ENCODE results near the gene CDC25B. TPM values are rescaled to one million over a fixed set of nuclear protein-coding genes. Genes with fewer than 3 reads are reported as not detected.
A peak's percentile ranks its signal among the peaks of the same experiment; 100 is the strongest.

The CDC25B gene
- total RNA-seq, 1 experiment from 2014 or later = 100 TPM

DNA sequence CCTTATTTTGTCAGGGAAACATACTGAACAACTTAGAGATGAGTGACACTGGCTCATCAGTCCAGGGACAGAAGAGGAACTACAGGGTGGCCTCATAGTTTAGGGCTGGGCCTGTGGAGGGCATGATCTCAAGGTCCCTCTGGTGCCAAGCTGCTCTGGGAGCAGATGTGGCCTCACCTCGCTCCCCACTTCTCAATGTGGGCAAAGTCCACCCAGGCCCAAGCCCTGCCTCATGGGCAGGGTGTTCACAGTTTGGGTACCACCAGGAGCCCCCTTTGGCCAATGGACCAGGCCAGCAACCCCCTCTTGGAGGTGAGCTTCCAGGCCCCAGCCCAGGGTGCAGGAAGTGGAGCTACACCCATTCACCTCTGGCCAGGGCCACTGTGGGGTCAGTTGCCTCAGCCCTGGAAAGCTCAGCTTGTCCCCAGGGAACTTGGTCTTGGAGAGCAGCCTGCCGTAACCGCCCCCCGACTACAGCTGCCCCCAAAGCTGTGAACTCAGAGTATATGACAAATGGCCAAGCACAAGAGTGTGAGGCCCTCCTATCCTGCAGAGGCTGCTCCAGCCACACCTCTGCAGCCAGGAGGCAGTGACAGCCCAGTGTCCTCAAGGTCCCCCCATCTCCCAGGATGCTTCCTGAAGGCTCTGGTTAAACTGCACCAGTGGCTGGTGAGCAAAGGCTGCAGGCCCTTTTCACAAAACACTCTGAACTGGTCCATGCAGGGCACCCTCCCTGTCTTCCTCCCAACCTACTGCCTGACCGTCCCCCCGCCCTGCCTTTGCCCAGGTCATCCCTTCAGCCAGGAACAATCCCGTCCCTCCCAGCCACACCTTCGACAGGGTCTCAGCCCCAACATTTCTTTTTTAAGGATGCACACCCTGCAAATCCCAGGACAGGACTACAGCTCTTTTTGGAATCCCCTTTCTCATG, 32.2 kb upstream of the CDC25B start:
- DNase-seq (ENCODE audit: low read depth) = no peak

DNA sequence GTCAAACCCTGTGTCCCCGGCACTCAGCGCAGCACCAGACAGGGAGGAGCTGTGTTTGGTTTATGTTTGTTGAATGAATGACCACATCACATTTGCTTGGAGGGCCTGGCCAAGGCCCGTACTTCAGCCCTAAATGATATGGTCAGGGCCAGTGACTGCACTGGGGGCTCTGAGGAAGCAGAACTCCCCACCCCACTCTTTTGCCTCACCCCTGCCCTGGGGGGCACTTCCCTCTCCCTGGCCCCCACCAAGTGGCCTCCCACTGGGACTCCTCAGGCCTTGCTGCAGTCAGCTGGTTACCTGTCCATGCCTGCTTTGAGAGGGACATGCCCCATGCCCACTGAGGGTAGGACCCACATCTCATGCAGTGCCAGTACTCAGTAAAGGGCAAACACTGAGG, 31.5 kb upstream of the CDC25B start:
- no peak for DNase-seq (ENCODE audit: low read depth)

DNA sequence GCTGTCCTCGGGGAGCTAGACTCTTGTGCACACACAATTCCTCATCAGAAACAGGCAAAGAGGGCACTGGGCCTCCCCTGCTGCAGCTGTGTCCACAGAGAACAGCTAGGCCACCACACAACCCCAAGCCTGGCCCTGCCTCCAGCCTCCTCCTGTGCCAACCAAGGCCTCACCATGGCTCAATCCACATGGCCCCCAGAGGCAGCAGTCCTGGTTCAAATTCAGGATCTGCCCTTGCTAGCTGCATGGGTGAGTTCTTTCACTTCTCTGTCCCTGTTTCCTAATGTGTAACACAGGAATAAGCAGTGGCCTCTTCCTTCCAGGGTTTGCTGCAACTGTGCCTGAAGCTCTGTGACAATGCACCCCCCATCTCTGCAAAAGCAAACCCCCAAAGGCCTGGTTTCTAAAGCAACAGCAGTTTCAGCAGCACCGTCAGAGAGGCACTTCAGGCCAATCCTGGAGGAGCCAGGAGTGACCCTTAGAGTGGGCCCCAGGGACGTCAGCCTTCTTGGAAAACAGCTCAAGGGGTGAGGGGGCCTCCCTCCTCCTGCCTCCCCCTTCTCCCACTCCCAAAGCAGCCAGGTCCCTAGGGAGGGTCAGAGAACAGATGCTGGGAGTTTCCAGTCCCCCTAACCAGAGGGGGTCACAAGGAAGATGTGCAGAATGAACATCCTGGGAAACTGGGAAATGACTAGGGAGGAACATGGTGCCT, 30.8 kb upstream of the CDC25B start:
- DNase-seq (ENCODE audit: low read depth) = no peak

DNA sequence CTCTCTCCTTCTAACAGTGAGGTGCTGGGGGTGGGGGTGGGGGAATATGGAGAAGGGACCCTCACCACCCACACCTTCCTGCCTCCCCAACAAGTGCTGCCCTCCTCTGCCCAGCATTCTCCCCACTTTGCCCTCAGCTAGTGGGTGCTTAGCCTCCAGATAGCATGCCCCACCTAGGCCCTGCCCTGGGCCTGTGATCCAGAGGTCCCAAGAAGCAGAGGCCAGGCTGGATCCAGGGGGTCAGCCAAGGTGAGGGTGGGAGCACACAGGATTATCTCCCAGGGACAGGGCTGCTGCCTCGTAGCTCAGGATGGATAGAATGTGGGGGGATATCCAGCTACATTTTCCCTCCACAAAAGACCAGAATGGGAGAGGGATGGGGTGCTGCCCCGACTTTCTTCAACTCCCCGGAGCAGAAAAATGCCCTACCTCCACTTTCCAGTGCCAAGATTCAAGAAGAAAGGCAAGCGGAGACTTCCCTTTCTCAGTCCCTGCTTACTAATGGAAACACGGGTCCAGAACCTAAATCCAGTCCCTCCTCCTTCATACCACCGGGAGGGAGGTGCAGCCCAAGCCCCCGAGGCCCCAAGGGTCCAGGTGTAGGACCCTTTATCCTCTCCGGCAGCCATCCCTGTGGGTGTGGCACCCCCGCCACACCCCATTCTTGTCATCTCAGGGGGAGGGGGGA, 29.5 kb upstream of the CDC25B start:
- DNase-seq (ENCODE audit: low read depth) = no peak

DNA sequence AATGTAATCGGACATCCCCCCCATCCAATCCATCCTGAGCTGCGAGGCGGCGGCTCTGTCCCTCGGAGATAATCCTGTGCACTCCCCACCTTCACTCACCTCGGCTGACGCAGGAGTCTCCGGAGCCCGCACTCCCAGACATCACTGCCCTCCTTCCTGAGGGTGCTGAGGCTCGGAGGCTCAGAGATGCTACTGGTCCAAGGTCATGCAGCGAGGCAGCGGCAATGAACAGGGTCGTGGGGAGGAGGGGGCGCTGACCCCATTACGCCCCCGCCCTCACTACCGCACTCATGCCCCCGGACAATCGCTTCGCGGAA, 29.0 kb upstream of the CDC25B start:
- no peak for DNase-seq (ENCODE audit: low read depth)

DNA sequence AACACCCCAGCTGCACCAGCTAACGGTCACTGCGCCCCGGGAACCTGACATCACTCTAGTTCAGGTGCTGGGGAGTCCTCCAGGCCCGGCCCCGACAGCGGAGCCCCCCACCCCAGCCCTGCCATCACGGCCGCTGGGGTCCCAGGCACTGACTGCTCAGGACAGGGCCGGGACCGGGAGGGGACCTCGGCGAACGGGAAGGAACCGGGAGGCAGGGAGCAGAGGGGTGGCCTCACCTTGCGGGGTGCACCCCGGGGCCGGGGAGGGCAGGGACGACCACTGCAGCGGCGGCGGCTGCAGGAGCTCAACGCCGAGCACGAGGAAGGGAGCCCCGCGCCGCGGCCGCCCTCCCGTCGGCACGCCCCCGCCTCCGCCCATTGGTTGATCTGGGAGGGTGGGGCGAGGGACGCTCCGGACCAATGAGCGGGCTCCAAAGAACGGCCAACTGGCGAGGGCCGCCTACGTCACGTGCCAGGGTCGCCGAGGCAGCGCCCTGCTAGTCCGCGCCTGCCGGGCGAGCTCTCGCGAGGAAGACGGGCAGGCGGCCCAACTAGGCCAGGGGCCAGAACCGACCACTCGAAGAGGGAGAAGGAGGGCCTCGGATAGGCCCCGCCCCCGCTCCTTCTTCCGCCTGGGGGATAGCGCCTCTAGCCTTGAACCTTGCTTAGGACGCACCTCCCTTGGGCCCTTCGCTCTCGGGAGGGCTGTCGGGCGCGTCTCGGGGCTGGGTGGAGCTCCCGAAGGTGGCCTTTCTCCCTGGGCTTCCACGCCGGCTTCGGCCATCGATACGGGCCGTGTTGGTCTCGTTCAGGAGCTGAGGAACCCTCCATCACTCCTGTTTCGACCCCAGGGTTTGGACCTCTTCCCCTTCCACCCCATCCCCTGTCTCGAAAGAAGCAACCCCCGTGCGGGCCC, 28.4 kb upstream of the CDC25B start, which contains the start of gene ADISSP:
Gene ADISSP (minus strand): TSS at position 327 of the 915 bp plus-strand sequence. CDS start 7,653 bp downstream, outside the sequence.
- peak; percentile 98 for DNase-seq (ENCODE audit: low read depth)

DNA sequence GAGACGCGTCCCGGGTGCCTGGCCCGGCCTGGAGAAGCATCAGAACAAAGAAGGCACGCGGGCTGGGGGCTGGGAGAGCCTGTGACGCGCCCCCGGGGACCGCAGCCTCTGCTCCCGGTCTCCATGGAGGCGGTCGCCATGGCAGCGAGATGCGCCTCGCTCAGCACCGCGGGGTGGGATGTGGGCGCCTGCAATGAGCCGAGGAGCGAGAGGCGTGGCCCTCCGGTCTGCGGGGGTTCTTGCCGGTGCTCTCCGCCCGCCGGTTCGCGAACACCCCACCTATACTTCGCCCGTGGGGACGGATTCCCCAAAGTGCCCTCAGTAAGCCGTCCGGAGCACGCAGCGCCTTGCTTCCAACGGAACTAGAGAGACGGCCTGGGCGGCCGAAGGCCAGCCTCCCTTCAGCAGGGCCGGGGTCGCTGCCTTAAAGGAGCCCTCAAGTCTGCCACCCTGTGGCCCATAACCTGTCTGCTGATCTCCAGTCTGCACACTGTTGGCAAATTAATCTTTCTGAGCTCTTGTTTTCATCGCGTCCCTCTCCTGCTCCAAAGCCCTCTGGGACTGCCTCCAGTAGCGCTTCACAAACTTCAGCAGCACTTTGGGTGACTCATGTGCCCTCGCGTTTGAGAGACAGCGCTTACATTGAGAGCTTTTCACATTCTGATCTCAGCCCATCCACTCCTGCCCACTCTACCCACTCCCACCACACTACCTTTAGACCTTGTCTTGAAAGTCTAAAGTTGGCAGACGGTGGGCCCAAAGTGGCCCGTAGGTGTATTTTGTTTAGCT, 27.6 kb upstream of the CDC25B start:
- peak; percentile 85 for DNase-seq (ENCODE audit: low read depth)

DNA sequence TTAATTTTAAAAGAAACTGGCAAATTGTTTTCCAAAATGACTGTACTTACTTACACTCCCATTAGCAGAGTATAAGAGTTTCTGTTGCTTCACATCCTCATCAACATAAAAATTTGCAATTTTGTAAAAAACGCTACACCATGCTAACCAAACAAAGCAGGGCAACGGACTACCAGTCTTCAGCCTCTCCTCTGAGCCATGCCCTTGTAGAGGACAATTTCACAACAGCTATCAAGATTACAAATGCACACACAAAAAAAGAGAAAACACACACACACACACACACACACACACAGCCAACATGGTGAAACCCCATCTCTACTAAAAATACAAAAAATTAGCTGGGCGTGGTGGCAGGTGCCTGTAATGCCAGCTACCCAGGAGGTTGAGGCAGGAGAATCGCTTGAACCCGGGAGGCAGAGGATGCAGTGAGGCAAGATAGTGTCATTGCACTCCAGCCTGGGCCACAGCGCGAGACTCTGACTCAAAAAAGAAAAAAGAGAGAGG, 24.5 kb upstream of the CDC25B start:
- DNase-seq (ENCODE audit: low read depth) = no peak

DNA sequence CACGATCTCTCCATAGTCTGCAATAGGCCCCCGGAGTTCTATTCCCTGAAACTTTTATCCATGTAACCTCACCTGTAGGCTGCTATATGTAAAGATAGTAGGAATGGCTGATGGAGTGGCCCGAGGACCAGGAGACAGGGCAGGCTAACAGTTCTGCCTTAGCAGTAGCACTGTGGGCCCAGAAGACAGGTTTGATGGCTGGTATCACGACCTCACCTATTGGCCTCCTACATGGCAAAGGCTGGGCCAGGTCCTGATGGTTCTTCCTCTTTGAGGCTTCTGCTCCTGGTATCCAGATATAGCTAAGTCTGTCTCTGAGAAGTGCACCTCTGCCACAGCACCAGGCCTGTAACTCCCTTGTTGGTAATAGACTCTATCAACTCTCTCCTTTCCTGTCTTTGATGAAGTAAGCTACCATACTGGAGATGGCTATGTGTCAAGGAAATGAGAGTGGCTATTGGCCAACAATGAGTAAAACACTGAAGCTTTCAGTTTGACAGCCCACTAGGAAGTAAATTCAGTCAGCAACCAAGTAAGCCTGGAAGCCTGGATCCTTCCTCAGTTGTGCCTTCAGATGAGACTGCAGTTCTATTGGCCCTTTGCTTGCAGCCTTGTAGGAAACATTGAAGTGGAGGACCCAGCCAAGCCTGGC, 20.5 kb upstream of the CDC25B start:
- DNase-seq (ENCODE audit: low read depth) = no peak

DNA sequence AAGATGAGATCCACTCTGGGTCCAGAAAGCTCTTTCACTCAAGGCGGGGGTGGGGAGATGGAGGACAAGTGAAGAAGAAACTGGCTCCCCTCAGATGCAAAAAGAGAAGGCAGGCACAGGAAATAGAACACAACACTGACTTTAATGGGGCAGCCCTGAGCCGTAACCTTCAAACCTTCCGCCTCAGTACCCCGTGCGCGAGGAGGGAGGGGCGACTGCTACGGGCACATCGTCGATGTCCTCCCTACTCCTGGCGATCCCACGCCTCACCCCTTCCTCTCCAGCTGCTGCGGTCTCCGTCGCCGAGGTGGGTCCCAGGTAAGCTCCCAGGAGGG, 18.8 kb upstream of the CDC25B start:
- no peak for DNase-seq (ENCODE audit: low read depth)

DNA sequence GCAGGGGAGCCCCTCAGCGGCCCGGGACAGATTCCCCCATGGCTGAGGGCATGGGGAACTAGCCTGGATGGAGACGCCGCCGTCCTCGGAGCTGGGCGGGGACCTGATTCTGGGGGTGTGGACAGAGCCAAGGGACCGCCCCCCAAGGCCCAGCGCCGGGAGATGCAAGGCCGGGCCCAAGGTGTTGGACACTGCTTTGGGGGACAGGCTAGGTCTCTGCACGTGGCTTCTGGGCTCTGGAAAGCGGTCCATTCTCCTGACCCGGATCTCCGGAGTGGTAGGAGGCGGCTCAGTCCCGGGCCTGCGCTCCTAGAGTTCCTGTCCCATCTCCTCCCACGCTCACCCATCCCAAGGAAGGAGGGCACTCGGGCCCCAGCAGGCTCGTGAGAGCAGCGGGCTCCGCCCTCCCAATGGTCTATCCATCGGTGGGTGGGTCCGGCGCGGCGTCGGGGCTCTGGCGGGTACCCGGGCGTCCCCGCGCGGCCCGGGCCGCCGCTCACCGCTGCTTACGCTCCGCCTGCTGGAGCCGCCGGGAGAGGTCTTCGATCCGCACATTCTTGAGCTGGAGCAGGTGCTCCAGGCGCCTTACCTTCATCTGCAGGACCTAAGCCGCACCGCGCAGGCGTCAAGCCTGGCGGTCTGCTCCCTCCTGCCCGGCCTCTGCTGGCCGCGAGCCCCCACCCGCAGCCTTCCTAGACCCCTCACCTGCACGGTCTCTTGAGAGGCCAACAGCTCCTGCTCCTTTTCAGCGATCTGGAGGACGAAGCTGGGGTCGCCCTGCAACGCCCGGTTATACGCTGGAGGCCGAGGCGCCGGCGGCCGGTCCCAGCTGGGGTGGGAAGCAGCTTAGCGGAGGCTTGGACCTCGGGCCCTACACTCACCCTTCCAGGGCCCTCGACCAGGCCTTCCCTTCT, 18.1 kb upstream of the CDC25B start:
- peak; percentile 33 for DNase-seq (ENCODE audit: low read depth)

DNA sequence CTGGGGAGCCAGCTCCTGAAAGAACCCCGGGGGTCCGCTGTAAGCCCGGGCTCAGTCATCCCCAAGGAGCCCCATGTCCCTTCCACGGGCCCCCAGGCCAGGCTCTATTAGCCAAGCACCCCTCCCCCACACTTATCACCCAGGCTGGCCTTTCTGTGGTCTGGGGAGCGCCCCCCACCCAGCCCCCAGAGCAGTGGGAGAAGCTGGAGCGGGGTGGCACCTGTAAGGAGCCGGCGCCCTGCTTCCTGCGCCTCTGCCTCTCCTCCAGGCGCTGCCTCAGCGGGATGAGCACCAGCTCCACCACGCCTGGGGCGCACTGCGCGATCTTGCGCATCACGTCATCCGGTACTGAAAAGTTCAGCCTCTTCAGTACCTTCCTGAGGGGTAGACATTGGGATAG, 17.1 kb upstream of the CDC25B start:
- no peak for DNase-seq (ENCODE audit: low read depth)

DNA sequence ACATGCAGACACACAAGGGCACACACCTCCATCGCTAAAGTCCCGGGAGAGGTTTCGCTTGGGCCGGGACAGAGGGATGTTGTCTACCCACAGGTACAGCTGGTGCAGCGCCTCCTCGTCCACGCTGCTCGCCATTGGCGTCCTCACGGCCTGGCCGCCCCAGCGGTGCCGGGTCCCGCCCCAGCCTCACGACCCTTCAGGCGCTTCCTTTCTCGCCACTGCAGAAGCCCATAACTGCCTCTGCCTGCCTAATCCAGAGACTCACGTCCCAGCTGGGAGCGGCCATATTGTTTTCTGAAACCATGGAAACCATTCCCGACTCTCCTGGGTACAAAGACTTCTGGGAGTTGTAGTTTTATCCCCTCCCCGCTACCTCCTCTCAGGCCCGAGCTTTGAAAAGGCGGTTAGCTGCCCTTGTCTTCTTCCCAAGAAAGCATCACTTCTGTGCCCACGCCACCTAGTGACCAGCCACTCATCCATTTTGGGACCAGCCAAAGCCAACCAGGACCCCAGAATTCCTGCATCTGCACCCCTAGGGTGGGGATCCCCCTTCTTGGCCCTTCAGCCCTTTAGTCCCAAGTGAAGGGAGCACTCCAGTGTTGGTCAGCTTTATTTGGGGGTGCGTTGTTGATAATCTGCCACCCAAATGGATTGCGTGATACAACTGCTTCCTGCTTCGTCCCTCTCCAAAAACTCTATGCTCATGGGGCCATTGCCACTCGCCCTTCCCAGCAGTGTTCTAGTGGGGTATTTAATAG, 14.8 kb upstream of the CDC25B start, which contains the start of gene SPEF1:
Gene SPEF1 (minus strand): TSS at position 296 of the 758 bp plus-strand sequence. CDS start 161 bp downstream, at position 135.
- DNase-seq (ENCODE audit: low read depth) = peak; percentile 95

DNA sequence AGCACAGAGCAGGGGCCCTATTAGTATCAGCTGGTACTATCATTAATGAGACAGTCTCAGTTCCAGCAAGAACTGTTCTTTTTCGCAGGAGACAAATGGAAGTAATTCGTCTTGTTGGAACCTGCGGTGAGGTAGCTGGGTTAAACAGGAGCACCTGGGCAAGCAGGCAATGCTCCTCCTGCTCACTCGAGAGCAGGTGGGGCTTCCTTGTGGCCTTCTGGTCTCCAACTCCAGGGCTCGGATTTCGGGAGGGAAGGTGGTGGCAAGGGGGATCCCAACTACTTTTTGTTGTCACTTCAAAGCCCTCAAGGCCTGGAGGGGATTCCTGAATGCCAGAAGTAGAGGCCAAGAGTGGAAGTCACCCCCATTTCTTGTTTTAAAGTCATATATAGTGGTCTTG, 13.5 kb upstream of the CDC25B start:
- no peak for DNase-seq (ENCODE audit: low read depth)

DNA sequence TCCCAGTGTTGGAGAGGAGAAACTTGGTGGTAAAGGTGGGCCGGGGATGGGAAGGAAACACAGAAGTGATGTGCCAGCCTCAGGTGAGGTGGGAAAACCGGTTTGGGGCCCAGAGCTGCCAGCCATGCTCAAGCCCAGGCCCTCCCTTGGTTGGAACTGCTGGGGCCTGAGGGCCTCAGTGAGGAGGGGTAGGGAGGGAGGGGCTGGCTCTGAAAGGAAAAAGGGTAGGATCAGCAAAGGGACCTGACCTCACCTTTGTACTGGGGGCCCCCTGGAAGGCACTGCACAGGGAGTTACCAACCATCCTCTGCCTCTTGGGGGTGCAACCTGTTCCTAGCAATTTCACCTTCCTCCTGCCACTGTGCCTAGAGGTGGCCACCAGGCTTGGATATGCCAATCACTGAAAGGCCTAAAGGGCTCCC, 13.0 kb upstream of the CDC25B start:
- no peak for DNase-seq (ENCODE audit: low read depth)

DNA sequence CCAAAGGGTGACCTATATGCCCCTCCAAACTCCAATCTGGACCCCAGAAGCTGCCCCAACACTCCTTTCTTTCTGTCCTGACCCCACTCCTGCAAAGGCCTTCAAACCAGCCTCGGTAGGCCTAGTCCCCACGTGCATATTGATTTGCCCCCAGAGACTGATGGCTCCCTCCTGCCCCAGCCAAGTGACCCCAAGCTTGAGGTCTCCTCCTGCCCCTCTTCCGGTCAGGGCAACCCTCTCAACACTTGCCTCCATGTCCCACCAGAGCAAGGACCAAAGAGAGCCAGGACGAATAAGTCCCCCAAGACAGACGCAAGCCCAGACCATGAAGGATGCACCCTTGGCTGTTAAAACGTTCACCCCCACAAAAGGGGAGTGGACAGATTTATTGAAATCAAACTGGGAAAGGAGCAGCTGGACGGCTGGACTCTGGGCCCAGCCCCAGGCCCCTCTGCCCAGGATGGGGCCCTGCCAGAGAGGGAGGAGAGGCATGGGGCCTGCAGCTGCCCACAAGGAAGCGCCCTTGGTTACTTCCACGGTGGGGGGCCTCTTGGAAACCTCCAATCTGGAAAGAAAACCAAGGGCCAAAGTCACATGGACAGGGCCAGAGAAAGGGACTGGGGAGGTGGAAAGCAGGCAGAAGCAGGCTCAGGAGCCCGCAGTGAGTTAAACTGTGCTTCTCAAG, 12.5 kb upstream of the CDC25B start:
- no peak for DNase-seq (ENCODE audit: low read depth)

DNA sequence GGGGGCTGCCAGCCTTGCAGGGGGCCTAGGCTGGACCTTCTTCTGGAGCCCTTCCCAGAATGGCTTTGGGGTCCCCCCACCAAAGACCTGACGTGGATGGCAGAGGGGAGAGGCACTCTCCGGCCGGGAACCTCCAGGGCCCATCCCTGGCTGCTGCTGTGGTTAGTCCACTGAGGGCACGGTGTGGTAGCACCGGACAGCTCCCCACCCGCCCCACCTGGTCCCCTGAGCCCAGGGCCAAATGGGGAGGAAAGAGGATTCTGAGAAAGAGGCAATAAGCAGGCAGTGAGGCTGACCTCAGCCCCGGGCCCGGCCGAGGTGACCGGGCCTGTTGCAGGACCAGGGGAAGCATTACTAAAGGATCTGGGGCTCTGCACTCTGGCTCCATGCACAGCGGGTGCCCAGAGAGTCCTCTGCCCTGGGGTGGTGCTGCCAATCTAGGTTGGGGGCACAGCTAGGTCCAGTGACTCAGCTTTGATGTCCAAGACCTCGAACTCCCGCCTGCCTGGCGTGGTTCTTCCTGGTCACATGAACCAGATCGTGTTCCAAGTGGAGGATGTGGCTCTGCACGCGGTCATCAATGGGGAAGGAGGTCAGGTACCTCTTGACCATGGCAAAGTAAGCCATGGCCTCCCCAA, 11.8 kb upstream of the CDC25B start:
- DNase-seq (ENCODE audit: low read depth) = peak; percentile 66
